GM12878 (cell line): ENCODE results near the gene MBOAT2. TPM values are rescaled to one million over a fixed set of nuclear protein-coding genes. Genes with fewer than 3 reads are reported as not detected.

Experiments
- BCLAF1 ChIP-seq: fragments of 450-650 bp; IDR thresholded peaks from 2 replicates; pipeline ENCODE4 v1.6.1; 2017; ENCODE audit warnings: antibody characterized with exemption, mild to moderate bottlenecking, moderate library complexity
- BHLHE40 ChIP-seq, 2 experiments: fragments of 450-650 bp in 1 of 2; IDR thresholded peaks; 2 replicates each; pipeline ENCODE4 v1.6.1; 2011 to 2017; ENCODE audit warnings: low read depth in 2 of 2, borderline replicate concordance in 1 of 2, improper control_type of control experiment in 1 of 2, low read length in 1 of 2, mild to moderate bottlenecking in 1 of 2
- IKZF2 ChIP-seq, 2 experiments: fragments of 450-650 bp; IDR thresholded peaks; 2 replicates each; pipeline ENCODE4 v1.6.1; 2017; ENCODE audit warnings: mild to moderate bottlenecking in 2 of 2, moderate library complexity in 2 of 2
- JUND ChIP-seq: IDR thresholded peaks from 2 replicates; pipeline ENCODE4 v1.6.1; 2012; ENCODE audit warnings: low read depth, mild to moderate bottlenecking, low read length, improper control_type of control experiment, moderate library complexity
- MEF2A ChIP-seq: IDR thresholded peaks from 2 replicates; pipeline ENCODE4 v1.6.1; 2011; ENCODE audit warnings: low read depth, mild to moderate bottlenecking, low read length, moderate library complexity; ENCODE audit not compliant: insufficient read depth
- MTA2 ChIP-seq: fragments of 450-650 bp; IDR thresholded peaks from 2 replicates; pipeline ENCODE4 v1.6.1; 2016; ENCODE audit warnings: low read depth, mild to moderate bottlenecking, moderate library complexity
- MYC ChIP-seq: IDR thresholded peaks from 2 replicates; pipeline ENCODE4 v1.6.1; 2011; ENCODE audit warnings: mild to moderate bottlenecking, low read length, moderate library complexity, inconsistent platforms; ENCODE audit not compliant: insufficient read depth, insufficient replicate concordance, insufficient read length, severe bottlenecking
- PAX8 ChIP-seq: fragments of 450-650 bp; IDR thresholded peaks from 2 replicates; pipeline ENCODE4 v1.6.1; 2017; ENCODE audit warnings: mild to moderate bottlenecking, moderate library complexity
- PRDM15 ChIP-seq: fragments of 450-650 bp; formaldehyde crosslinking; IDR thresholded peaks from 2 replicates; pipeline ENCODE4 v1.4.0; 2020; ENCODE audit warnings: mild to moderate bottlenecking, moderate library complexity
- RCOR1 ChIP-seq: conservative IDR thresholded peaks from 2 replicates; pipeline ENCODE4 v1.6.1; 2012; ENCODE audit warnings: low read depth, low read length, improper control_type of control experiment
- SMARCA5 ChIP-seq: fragments of 450-650 bp; IDR thresholded peaks from 2 replicates; pipeline ENCODE4 v1.6.1; 2017; ENCODE audit warnings: mild to moderate bottlenecking
- SUPT20H ChIP-seq: IDR thresholded peaks from 2 replicates; pipeline ENCODE4 v1.6.1; 2011; ENCODE audit warnings: low read depth, mild to moderate bottlenecking, low read length, moderate library complexity, borderline replicate concordance; ENCODE audit not compliant: control insufficient read depth
- TBL1XR1 ChIP-seq: IDR thresholded peaks from 2 replicates; pipeline ENCODE4 v1.6.1; 2012; ENCODE audit warnings: low read depth, low read length, improper control_type of control experiment
- YY1 ChIP-seq: IDR thresholded peaks from 2 replicates; pipeline ENCODE4 v1.6.1; 2011; ENCODE audit warnings: low read depth, mild to moderate bottlenecking, low read length
- ZBTB4 ChIP-seq: fragments of 450-650 bp; formaldehyde crosslinking; IDR thresholded peaks from 2 replicates; pipeline ENCODE4 v1.4.0; 2022; ENCODE audit warnings: mild to moderate bottlenecking, moderate library complexity
- polyA plus RNA-seq, 11 experiments: library from polyadenylated mRNA; depleted of rRNA in 4 of 11; unstranded in 6 of 11; stranded (reverse) in 5 of 11; fragments of >200 nt; fragmentation: Nextera tagmentation in 4 of 11; fragmentation: Illumina TruSeq in 1 of 11; extraction: Ambion mirVana in 4 of 11; extraction: Trizol in 1 of 11; gene quantifications; 1 replicate in 1 of 11; 2 replicates in 10 of 11; pipeline versions ENCODE4 v1.2.1 to v1.2.3, GENCODE V29; 2011 to 2016; ENCODE audit warnings: inconsistent platforms in 2 of 11, missing spikeins in 2 of 11, low read depth in 1 of 11
- total RNA-seq, 4 experiments: library from RNA; depleted of rRNA in 3 of 4; stranded (reverse); fragments of >200 nt in 3 of 4; fragmentation: Illumina TruSeq in 1 of 4; extraction: Trizol in 1 of 4; gene quantifications; 2 replicates each; pipeline versions ENCODE4 v1.2.1 to v1.2.3, GENCODE V29; 2013 to 2021

The MBOAT2 gene
- total and polyA plus RNA-seq, 10 of the 15 experiments (the other 5 are each of a cell fraction or from before 2014, with no cell fraction given), result 0.08 to 40.6 (median 1.8) TPM

- no peak for TF ChIP-seq PRDM15 (CRISPR knock-in tag)
- no peak for TF ChIP-seq SUPT20H
- TF ChIP-seq MYC, result no peak
- TF ChIP-seq BCLAF1, result no peak
- TF ChIP-seq JUND, result no peak
- TF ChIP-seq PAX8, result no peak
- TF ChIP-seq MTA2, result no peak
- no peak for TF ChIP-seq BHLHE40 (IDR thresholded peaks at IDR 0.05; ENCODE audit: borderline replicate concordance in 1 of 2, low read depth in 2 of 2, low read length in 1 of 2)
- no peak for TF ChIP-seq TBL1XR1
- no peak for TF ChIP-seq RCOR1
- no peak for TF ChIP-seq SMARCA5
- TF ChIP-seq YY1, result no peak
- TF ChIP-seq ZBTB4 (CRISPR knock-in tag), result no peak
- TF ChIP-seq IKZF2 (IDR thresholded peaks at IDR 0.05), result no peak
- no peak for TF ChIP-seq MEF2A
These were observed 5.6 kb upstream of the MBOAT2 start (continued) for GRCh38 chr2:9008951-9009664.
